Large intestine (tissue), 3 donors: ENCODE measurements around the gene TMEM232. TPM values are rescaled to one million over a fixed set of nuclear protein-coding genes. Genes with fewer than 3 reads are reported as not detected.

Experiments
- DNase-seq, 2 donors: peaks; one replicate each; pipeline versions ENCODE4 v3.0.0 to v3.0.0-alpha.2; 2013
- H3K27ac ChIP-seq: one replicate; pipeline ENCODE4 v1.5.1; 2013; ENCODE audit warnings: low read length
- H3K27me3 ChIP-seq: 2 replicates; pipeline ENCODE4 v1.6.1; 2013; ENCODE audit warnings: low read length; ENCODE audit not compliant: control insufficient read depth, insufficient read depth
- H3K36me3 ChIP-seq: 2 replicates; pipeline ENCODE4 v1.6.1; 2013; ENCODE audit warnings: low read length; ENCODE audit not compliant: control insufficient read depth, insufficient read depth
- H3K4me1 ChIP-seq: one replicate; pipeline ENCODE4 v1.6.1; 2013; ENCODE audit warnings: low read length; ENCODE audit not compliant: control insufficient read depth, insufficient read depth
- H3K4me3 ChIP-seq: one replicate; pipeline ENCODE4 v1.5.1; 2013; ENCODE audit warnings: low read length
- H3K9me3 ChIP-seq: one replicate; pipeline ENCODE4 v1.6.1; 2013; ENCODE audit warnings: mild to moderate bottlenecking, low read depth, low read length, moderate library complexity; ENCODE audit not compliant: control insufficient read depth
- WGBS: methylation state at CpG from one replicate; pipeline ENCODE4 v1.1.5; 2013; ENCODE audit warnings: low lambda C conversion rate; ENCODE audit not compliant: insufficient coverage; 5-methylcytosine and 5-hydroxymethylcytosine counted together
- polyA plus RNA-seq: library from polyadenylated mRNA; unstranded; fragments of 120-200 nt; gene quantifications from one replicate; pipeline ENCODE4 v1.2.1, GENCODE V29; 2013

TMEM232 gene
- polyA plus RNA-seq, 1 donor: 2.2 TPM

DNA sequence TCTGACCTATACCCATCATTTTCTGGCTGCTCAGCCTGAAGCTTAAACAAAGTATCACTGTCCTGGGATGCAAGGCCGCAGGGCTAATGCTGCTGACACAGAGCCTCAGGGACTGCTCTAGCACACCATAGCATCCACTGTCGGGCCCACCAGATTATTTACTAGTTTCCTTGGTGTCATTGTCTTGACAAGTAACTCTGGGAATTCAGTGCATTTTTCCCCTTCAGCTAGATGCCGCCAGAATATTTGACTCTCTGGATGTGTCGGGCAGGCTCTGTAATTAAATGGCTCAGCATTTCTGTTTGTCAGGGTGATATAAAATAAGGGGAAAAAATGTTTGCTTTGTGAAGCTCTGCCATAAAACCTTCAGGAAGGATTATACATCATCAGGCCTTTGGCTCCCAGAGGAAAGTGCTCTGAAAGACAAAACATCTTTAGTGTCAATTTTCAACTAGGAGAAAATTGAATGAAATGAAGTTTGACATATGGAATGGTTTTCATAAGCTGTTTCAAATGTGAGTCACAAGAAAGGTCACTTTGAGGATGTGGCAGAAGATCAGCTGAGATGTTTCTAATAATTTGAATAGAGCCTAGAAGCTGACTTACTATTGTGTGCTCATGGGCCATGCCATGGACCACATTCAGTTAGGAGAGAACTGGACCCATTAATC is 350.1 kb downstream of the TMEM232 start:
- Histone ChIP-seq H3K9me3 (no peaks in the 10 kb centered on the region), H3K4me3 (no peak overlapping the region), H3K4me1 (no peaks in the 10 kb centered on the region), H3K36me3 (no peaks in the 10 kb centered on the region), H3K27me3 (no peaks in the 10 kb centered on the region), H3K27ac (no peak overlapping the region)
- WGBS: no CpG with 5 or more reads among the region's 4 CpGs
- DNase-seq: no peak

DNA sequence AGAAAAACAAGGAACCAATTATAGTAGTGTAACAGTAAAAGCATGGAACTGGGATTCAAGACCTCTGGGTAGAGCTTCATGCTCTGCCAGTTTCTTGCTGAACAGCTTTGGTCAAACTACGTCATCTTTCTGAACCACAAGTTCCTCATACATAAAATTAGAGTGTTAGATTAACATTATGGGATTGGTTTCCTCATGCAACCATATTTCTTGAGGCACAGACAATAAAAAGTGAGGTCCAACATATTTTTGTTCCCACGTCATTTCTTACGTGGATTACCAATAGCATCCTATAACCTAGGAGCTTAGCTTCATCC is 354.8 kb downstream of the TMEM232 start:
- H3K4me3 ChIP-seq: no peak overlapping the region
- WGBS: 93% methylated on average over 2 of the region's 3 CpGs
- no peaks in the 10 kb centered on the region for H3K27me3 ChIP-seq
- H3K36me3 ChIP-seq: no peaks in the 10 kb centered on the region
- H3K9me3 ChIP-seq: no peaks in the 10 kb centered on the region
- H3K27ac ChIP-seq: no peak overlapping the region
- H3K4me1 ChIP-seq: no peaks in the 10 kb centered on the region
- DNase-seq: no peak

DNA sequence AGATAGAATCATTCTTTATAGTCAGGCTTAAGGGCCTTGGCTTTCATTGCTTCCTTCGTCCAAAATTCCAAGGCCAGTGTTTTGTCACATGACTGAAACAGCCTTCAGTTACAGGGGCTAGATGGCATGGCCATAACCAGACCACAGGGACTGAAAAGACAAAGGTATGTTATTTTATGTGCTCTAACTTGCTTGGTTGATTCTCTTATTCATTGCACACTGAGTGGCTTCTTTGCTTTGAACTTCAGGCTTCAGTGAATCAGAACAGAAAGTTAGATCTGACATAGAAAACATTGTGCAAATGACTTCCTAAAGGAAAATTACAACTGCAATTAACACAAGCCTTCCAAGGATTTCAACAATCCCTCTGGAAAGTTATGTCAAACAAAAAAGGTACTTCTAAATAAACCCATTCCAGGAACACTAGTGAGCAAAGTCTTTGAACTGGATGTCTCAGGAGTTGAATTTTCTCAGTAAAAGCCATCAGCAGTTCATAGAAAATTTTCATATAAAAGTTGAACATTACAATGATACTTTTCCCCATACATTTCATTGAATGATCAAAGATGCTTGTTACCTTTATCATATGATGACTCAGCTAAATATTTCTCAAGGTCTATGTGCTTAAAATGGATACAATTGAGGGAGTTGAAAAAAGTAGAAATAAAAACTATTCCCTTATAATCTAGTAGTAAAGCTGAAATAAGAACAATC is 355.3 kb downstream of the TMEM232 start:
- no peaks in the 10 kb centered on the region for H3K4me1 ChIP-seq
- H3K27ac ChIP-seq: no peak overlapping the region
- H3K27me3 ChIP-seq: no peaks in the 10 kb centered on the region
- WGBS: no CpG with 5 or more reads among the region's 1 CpG
- no peak for DNase-seq
- H3K36me3 ChIP-seq: no peaks in the 10 kb centered on the region
- H3K4me3 ChIP-seq: no peak overlapping the region
- H3K9me3 ChIP-seq: no peaks in the 10 kb centered on the region

Other genes starting within 250 kb of the TMEM232 start
- 48.3 TPM for gene SLC25A46, start 12.3 kb upstream of the TMEM232 start, polyA plus RNA-seq